T47D (cell line): ENCODE results near the gene GTF2IRD1.

Source experiments
- DNase-seq, 2 experiments: peaks; one replicate each; pipeline versions ENCODE4 v3.0.0 to v3.0.0-alpha.2; 2011 to 2012; ENCODE audit warnings: low read depth in 1 of 2, low spot score in 1 of 2
- JUND ChIP-seq: IDR thresholded peaks from 2 replicates; pipeline ENCODE4 v1.6.1; 2012; ENCODE audit warnings: low read depth
- in situ Hi-C: cut with HindIII; loops from 2 replicates; pipeline ENCODE4 v1.10.0; 2016; ENCODE audit warnings: low sequenced_read_pairs, low pct_unique_long_range_greater_than_20kb

The GTF2IRD1 gene

DNA sequence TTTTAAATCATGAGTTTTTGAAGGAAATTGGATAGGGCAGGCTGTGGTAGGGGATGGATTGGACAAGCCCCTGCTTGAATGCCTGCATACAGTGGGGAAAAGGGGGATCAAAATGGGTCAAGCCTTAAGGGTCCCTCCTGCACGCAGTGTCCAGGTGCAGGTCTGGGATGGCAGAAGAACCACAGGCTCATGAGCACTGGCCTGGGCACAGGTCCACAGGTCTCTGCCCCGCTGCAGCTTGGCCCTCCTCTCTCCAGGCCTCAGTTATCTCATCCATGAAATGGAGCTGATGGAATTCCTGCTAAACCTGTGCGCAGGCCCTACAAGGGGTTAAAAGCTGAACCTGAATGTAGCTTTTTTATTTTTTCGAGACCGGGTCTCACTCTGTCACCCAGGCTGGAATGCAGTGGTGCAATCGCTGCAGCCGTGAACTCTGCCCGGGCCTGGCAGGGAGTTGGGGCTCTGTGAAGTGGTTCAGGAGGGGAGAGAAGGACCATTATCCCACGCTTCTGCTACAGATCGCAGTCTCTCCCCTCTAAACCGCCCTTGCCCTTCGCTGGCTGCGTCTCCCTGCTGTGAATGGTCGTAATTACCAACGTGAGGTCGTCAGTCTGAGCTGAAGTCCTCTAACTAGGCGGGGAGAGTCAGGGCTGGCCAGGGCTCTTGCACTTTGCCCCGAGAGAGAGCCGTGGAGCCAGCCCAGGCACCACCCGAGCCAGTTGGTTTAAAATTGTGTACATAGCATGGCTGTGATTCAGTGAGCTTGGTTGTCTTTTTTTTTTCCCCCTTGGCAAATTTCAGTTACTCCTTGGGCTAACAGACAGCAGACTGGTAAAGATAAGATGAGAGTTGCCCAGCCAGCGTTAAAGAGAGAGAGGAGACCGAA lies 126.3 kb downstream of the GTF2IRD1 start:
- in situ Hi-C loops = no loop called here
- TF ChIP-seq JUND = no peak
- peak in 1 of 2 experiments; percentile 32 for DNase-seq

DNA sequence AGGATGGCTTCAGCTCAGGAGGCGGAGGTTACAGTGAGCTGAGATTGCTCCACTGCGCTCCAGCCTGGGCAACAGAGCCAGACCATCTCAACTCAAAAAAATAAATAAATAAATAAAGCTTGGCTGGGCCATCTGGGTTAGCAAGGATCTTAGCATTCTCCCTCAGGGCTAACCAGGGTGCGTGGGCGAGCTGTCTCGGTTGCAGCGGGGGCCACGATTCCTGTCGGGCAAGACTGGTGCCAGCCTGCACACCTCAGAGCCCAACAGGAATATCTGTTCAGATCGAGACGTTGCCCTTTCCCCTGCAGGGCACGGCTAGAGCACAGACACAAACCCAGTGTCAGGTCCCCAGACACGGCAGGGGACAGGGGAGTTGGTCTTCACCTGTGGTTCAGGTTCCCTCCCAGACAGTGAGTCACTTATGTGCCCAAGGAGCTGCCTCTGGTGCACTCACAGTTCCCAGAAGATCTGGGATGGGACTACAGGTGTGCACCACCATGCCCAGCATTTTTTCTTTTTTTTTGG lies 128.3 kb downstream of the GTF2IRD1 start:
- in situ Hi-C loops = no loop called here
- DNase-seq = peak in 1 of 2 experiments; percentile 29
- TF ChIP-seq JUND = no peak

DNA sequence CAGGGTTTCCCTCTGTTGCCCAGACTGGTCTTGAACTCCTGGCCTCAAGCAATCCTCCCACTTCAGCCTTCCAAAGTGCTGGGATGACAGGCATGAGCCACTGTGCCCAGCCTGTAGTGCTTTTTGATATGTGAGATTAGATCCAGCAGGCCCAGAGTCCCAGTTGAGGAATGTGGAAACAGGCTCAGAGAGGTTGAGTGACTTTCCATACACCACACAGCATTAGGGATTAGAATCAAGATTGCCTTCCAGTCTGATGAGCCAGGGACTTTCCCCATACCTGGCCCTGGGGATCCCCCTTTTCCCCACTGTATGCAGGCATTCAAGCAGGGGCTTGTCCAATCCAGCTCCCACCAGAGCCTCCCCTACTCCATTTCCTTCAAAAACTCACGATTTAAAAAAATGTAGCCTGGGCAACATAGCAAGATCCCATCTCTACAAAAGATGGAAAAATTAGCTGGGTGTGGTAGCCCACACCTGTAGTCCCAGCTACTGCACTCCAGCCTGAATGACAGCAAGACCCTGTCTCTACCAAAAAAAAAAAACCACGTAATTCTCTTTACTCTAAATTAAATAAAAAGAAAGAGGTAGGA lies 128.8 kb downstream of the GTF2IRD1 start:
- no peak for DNase-seq
- in situ Hi-C loops = no loop called here
- no peak for TF ChIP-seq JUND

DNA sequence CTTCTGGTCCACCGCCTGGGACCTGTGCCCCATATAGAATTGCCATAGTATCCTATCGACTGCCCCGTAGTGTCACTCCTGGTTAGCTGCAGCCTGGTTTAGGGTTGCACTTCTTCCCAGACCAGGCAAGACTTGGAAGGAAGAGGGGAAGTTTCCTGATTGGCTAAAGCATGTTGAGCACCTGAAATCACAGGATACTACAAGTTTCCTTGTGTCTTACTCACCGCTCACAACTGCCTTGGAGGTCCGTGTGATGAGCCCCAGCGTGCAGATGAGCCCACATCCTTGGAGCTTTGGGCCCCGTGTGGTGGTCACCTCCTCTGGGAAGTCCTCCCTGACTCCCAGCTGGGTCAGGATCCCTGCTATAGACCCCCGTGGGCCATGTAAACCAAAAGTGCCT lies 129.9 kb downstream of the GTF2IRD1 start:
- DNase-seq = no peak
- in situ Hi-C loops = no loop called here
- TF ChIP-seq JUND = no peak

DNA sequence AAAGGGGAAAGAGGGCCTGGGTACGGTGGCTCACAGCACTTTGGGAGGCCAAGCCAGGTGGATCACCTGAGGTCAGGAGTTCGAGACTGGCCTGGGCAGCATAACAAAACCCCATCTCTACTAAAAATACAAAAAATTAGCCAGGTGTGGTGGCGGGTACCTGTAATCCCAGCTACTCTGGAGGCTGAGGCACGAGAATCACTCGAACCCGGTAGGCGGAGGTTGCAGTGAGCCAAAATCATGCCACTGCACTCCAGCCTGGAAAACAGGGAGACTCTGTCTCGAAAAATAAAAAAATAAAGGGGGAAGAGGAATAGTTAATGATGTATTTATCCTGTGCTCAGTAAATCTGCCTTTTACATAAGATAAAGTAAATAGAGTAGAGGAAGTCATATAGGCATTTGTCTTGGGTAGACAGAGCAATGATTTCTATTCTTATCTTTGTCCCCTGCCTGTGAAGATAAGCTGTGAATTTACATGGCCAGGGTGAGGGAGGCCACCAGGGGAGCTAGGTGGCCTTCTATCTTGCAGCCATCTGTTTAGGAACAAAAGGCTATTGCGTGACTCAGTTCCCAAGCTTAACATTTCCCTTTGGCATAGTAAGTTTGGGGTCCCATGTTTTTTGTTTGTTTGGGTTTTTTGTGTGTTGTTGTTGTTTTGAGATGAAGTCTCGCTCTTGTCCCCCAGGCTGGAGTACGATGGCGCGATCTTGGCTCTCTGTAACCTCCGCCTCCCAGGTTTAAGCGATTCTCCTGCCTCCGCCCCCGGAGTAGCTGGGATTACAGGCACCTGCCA lies 130.7 kb downstream of the GTF2IRD1 start:
- DNase-seq = no peak
- in situ Hi-C loops = no loop called here
- TF ChIP-seq JUND = no peak

DNA sequence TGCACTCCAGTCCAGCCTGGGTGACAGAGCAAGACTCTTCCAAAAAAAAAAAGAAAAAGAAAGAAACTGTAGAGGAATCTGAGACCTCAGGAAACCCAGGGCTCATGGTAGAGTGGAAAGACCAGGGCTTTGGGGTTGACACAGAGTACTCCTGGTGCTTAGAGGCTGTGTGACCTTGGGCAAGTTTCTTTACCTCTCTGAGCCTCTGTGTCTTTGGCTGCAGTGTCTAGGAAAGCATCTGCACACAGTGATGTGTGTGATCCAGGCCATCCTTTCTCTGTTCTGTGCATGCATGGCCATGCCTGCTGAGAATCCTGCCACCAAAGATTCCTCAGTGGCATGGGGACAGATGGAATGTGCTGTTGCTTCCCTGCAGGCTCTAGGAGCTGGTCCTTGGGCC lies 132.1 kb downstream of the GTF2IRD1 start:
- no peak for DNase-seq
- no peak for TF ChIP-seq JUND
- in situ Hi-C loops = no loop called here

DNA sequence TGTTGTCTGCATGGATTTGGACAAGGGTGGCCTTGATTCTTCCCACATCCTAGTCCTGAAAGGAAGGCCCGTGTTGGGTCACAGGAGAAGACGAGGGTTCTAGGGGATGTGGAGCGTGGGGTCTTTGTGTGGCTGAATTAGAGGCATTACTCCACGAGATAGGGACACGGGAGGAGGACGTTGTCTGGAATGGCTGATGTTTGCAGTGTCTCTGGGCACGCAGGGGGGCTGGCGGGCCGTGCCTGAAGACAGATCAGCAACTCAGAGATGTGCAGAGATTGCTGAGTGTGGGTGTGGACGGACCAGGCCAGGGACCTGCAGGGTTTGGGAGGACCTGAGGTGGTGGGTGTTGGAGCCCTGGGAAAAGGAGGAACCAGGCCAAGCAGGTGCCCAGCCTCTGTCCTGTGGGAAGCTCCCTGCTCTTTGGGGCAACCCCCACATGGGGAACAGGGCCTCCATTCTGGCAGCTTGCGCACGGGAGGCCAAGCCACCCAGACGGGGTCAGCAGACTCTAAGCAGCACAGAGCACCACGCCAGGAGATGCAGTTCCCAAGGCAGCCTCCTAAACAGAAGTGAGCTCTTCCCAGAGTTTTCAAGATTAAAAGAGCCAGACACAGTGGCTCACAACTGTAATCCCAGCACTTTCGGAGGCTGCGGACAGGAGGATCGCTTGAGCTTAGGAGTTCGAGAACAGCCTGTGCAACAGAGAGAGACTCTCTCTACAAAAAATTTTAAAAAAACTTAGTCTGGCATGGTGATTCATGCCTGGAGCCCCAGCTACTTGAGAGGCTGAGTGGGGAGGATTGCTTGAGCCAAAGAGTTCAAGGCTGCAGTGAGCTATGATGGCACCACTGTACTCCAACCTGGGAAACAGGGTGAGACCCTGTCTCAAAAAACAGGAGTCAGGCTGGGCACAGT lies 132.8 kb downstream of the GTF2IRD1 start:
- in situ Hi-C loops = no loop called here
- TF ChIP-seq JUND = no peak
- DNase-seq = no peak

DNA sequence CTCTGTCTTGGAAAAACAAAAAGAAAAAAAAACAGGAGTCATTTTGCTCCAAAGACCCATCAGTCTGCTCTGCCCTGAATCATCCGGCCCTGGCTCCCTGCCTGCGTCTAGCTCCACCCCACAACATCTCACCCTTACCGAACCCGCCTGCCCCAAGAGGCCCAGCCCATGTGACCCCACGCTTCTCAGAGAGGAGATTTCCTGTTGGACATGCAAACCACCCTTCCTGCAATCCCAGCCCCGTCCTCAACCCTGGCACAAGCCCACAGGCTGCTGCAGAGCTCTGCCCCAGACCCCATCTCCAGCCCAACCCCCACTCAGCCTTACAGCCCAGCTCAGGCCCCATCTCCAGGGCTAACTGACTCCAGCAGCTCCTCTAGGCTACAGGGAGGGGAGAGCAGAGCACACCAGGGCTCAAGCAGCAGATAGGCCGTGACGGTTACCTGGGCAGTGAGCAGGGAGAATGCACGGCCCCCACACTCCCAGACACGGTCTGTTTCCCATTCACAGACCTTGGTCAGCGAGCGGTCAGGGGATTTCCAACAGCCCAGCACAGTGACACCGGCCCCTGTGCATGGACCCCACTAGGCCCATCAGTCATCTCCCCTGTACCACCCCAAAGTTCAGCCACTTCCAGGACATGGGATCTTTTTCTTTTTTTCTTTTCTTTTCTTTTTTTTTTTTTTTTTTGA lies 133.9 kb downstream of the GTF2IRD1 start:
- in situ Hi-C loops = no loop called here
- DNase-seq = no peak
- TF ChIP-seq JUND = no peak

DNA sequence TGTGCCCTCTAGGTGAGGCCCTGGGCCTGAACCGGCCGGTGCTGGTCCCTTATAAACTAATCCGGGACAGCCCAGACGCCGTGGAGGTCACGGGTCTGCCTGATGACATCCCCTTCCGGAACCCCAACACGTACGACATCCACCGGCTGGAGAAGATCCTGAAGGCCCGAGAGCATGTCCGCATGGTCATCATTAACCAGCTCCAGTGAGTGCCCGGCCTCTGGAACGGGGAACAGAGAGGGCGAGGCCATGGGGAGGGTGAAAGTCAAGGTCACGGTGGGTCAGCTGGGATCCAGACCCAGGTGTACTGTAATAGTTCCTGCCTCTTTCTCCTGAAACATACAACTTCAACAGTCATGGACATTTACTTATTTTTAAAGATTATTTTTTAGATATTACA lies 137.1 kb downstream of the GTF2IRD1 start:
- DNase-seq = no peak
- no peak for TF ChIP-seq JUND
- in situ Hi-C loops = no loop called here

DNA sequence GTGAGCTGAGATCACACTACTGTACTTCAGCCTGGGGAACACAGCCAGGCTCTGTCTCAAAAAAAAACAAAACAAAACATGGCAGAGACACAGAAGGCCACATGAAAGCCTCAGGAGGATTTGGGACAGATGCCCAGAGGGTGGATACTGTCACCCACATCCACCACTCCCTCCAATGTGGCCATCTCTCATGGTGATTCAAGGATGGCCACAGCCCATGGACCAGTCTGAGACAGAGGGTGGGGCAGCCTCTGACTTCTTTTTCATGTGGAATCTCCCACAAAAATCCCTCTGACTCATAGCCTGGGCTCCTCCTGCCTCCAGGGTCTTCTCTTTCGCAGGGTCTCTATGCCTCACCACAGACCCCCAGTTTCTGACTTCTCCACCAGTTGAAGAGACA lies 144.9 kb downstream of the GTF2IRD1 start:
- no peak for DNase-seq
- in situ Hi-C loops = no loop called here
- no peak for TF ChIP-seq JUND

DNA sequence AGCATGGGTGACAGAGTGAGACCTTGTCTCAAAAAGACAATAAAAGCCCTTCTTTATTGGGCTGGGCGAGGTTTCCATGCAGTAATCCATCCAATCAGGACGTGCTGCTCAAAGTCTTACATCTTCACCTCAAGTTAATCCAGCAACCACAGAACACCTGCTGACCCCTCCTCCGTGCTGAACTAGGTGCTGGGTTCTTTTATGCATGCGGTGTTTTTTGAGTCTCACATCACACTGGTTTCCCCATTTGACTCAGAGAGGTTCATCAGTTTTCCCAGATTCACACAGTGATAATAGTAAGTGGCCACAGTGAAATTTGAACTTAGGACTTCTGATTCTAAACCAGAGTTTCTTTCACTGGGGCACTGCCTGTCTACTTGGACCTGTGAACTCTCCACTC lies 145.5 kb downstream of the GTF2IRD1 start:
- no peak for DNase-seq
- no peak for TF ChIP-seq JUND
- in situ Hi-C loops = no loop called here
